IMR-90 (cell line): Measurements from ENCODE around the gene MLF2. TPM values are rescaled to one million over a fixed set of nuclear protein-coding genes. Genes with fewer than 3 reads are reported as not detected.

Experiments
- microRNA-seq, 2 experiments: library from miRNA; stranded (forward) in 1 of 2; unstranded in 1 of 2; fragments of 10-50 nt in 1 of 2; fragments of <30 nt in 1 of 2; gene quantifications in 1 of 2; microRNA quantifications in 1 of 2; one replicate each; pipeline versions ENCODE3 to v1.1.0; 2013 to 2020; ENCODE audit not compliant: insufficient read depth in 1 of 2, insufficient read length in 1 of 2, unreplicated experiment in 1 of 2
- polyA plus RNA-seq, 3 experiments: library from polyadenylated mRNA; depleted of rRNA; stranded (reverse); fragments of >200 nt; gene quantifications; 2 replicates each; pipeline ENCODE4 v1.2.3, GENCODE V29; 2012; ENCODE audit warnings: low replicate concordance in 1 of 3
- small RNA-seq, 5 experiments: library from RNA; depleted of rRNA; stranded (forward); fragments of <200 nt; gene quantifications; one replicate each; pipeline ENCODE3, GENCODE V24; 2012
- total RNA-seq: library from RNA; depleted of rRNA; stranded (reverse); fragments of >200 nt; gene quantifications from 2 replicates; pipeline ENCODE4 v1.2.3, GENCODE V29; 2012; rRNA removed

The MLF2 gene
- total and polyA plus RNA-seq, 2 of the 4 experiments (the other 2 are of a cell fraction): 236 to 403 TPM

Small RNAs within 50 kb of the gene (microRNA-seq; reads per million reads assigned to microRNA genes)
- gene RNU6-781P (ENCODE audit: insufficient read depth, insufficient read length): not detected

Small RNAs within 50 kb of the gene (small RNA-seq; reads per million reads assigned to genes)
- gene RNU6-781P: 0 reads per million in 5 experiments

Other genes starting within 250 kb of the MLF2 start
- gene GAPDH, start 218.6 kb downstream of the MLF2 start, total RNA-seq: 11,536 and 12,939 TPM in 2 replicates
- gene GAPDH, start 218.6 kb downstream of the MLF2 start, polyA plus RNA-seq (2012; rRNA removed): 21,893 and 22,387 TPM in 2 replicates
- gene IFFO1, start 197.1 kb downstream of the MLF2 start, total RNA-seq: 5.6 and 5.8 TPM in 2 replicates
- 35.1 and 37.8 TPM in 2 replicates for gene IFFO1, start 197.1 kb downstream of the MLF2 start, polyA plus RNA-seq (2012; rRNA removed)
- gene NOP2, start 184.8 kb downstream of the MLF2 start, total RNA-seq: 32.5 and 35.8 TPM in 2 replicates
- 49.9 and 51.7 TPM in 2 replicates for gene NOP2, start 184.8 kb downstream of the MLF2 start, polyA plus RNA-seq (2012; rRNA removed)
- 262 and 279 TPM in 2 replicates for gene CHD4, start 145.8 kb downstream of the MLF2 start, total RNA-seq
- gene CHD4, start 145.8 kb downstream of the MLF2 start, polyA plus RNA-seq (2012; rRNA removed): 99.8 and 116 TPM in 2 replicates
- gene LPAR5, start 117.2 kb downstream of the MLF2 start, total RNA-seq: not detected in 2 replicates
- gene LPAR5, start 117.2 kb downstream of the MLF2 start, polyA plus RNA-seq (2012; rRNA removed): not detected in 2 replicates
- not detected in 2 replicates for gene ACRBP, start 105.7 kb downstream of the MLF2 start, total RNA-seq
- 0.27 and 0.38 TPM in 2 replicates for gene ACRBP, start 105.7 kb downstream of the MLF2 start, polyA plus RNA-seq (2012; rRNA removed)
- 22.0 and 25.3 TPM in 2 replicates for gene ING4, start 90.0 kb downstream of the MLF2 start, total RNA-seq
- 31.1 and 47.5 TPM in 2 replicates for gene ING4, start 90.0 kb downstream of the MLF2 start, polyA plus RNA-seq (2012; rRNA removed)
- 16.3 and 17.5 TPM in 2 replicates for gene ZNF384, start 63.8 kb downstream of the MLF2 start, total RNA-seq
- gene ZNF384, start 63.8 kb downstream of the MLF2 start, polyA plus RNA-seq (2012; rRNA removed): 53.7 and 55.6 TPM in 2 replicates
- under 0.01 and 0.18 TPM in 2 replicates for gene PIANP, start 52.3 kb downstream of the MLF2 start, total RNA-seq
- 5.4 and 6.8 TPM in 2 replicates for gene PIANP, start 52.3 kb downstream of the MLF2 start, polyA plus RNA-seq (2012; rRNA removed)
- 51.4 and 58.8 TPM in 2 replicates for gene COPS7A, start 29.1 kb downstream of the MLF2 start, total RNA-seq
- 135 and 138 TPM in 2 replicates for gene COPS7A, start 29.1 kb downstream of the MLF2 start, polyA plus RNA-seq (2012; rRNA removed)
- gene PTMS, start 13.2 kb upstream of the MLF2 start, total RNA-seq: 11.4 and 17.2 TPM in 2 replicates
- gene PTMS, start 13.2 kb upstream of the MLF2 start, polyA plus RNA-seq (2012; rRNA removed): 275 and 288 TPM in 2 replicates
- gene LAG3, start 19.4 kb upstream of the MLF2 start, total RNA-seq: not detected in 2 replicates
- gene LAG3, start 19.4 kb upstream of the MLF2 start, polyA plus RNA-seq (2012; rRNA removed): 0.41 and 0.66 TPM in 2 replicates
- gene CD4, start 36.4 kb upstream of the MLF2 start, total RNA-seq: 4.2 and 5.7 TPM in 2 replicates
- gene CD4, start 36.4 kb upstream of the MLF2 start, polyA plus RNA-seq (2012; rRNA removed): 15.0 and 15.7 TPM in 2 replicates
- 1.7 and 2.9 TPM in 2 replicates for gene GPR162, start 68.7 kb upstream of the MLF2 start, total RNA-seq
- 6.0 and 7.8 TPM in 2 replicates for gene GPR162, start 68.7 kb upstream of the MLF2 start, polyA plus RNA-seq (2012; rRNA removed)
- gene P3H3, start 75.3 kb upstream of the MLF2 start, total RNA-seq: 25.8 and 27.8 TPM in 2 replicates
- gene P3H3, start 75.3 kb upstream of the MLF2 start, polyA plus RNA-seq (2012; rRNA removed): 83.9 and 90.5 TPM in 2 replicates
- 0.56 and 0.72 TPM in 2 replicates for gene GNB3, start 87.8 kb upstream of the MLF2 start, total RNA-seq
- 20.5 and 20.7 TPM in 2 replicates for gene GNB3, start 87.8 kb upstream of the MLF2 start, polyA plus RNA-seq (2012; rRNA removed)
- 23.5 and 30.3 TPM in 2 replicates for gene CDCA3, start 98.1 kb upstream of the MLF2 start, total RNA-seq
- 61.0 and 67.5 TPM in 2 replicates for gene CDCA3, start 98.1 kb upstream of the MLF2 start, polyA plus RNA-seq (2012; rRNA removed)
- gene USP5, start 99.0 kb upstream of the MLF2 start, total RNA-seq: 119 and 125 TPM in 2 replicates
- 67.7 and 69.7 TPM in 2 replicates for gene USP5, start 99.0 kb upstream of the MLF2 start, polyA plus RNA-seq (2012; rRNA removed)
- 1,842 and 2,176 TPM in 2 replicates for gene TPI1, start 114.4 kb upstream of the MLF2 start, total RNA-seq
- 1,995 and 2,214 TPM in 2 replicates for gene TPI1, start 114.4 kb upstream of the MLF2 start, polyA plus RNA-seq (2012; rRNA removed)
- 1.1 and 1.3 TPM in 2 replicates for gene SPSB2, start 120.2 kb upstream of the MLF2 start, total RNA-seq
- 4.1 and 4.3 TPM in 2 replicates for gene SPSB2, start 120.2 kb upstream of the MLF2 start, polyA plus RNA-seq (2012; rRNA removed)
- gene LRRC23, start 151.7 kb upstream of the MLF2 start, total RNA-seq: 8.9 and 11.1 TPM in 2 replicates
- 9.2 and 11.4 TPM in 2 replicates for gene LRRC23, start 151.7 kb upstream of the MLF2 start, polyA plus RNA-seq (2012; rRNA removed)
- gene ENO2, start 161.4 kb upstream of the MLF2 start, total RNA-seq: 20.8 and 28.3 TPM in 2 replicates
- gene ENO2, start 161.4 kb upstream of the MLF2 start, polyA plus RNA-seq (2012; rRNA removed): 81.5 and 92.8 TPM in 2 replicates
- gene ATN1, start 174.8 kb upstream of the MLF2 start, total RNA-seq: 2.5 and 3.4 TPM in 2 replicates
- gene ATN1, start 174.8 kb upstream of the MLF2 start, polyA plus RNA-seq (2012; rRNA removed): 58.7 and 59.8 TPM in 2 replicates
- gene RNU7-1, start 190.7 kb upstream of the MLF2 start, total RNA-seq: not detected in 2 replicates
- gene RNU7-1, start 190.7 kb upstream of the MLF2 start, polyA plus RNA-seq (2012; rRNA removed): not detected in 2 replicates
- 197 and 238 TPM in 2 replicates for gene C12orf57, start 190.9 kb upstream of the MLF2 start, total RNA-seq
- gene C12orf57, start 190.9 kb upstream of the MLF2 start, polyA plus RNA-seq (2012; rRNA removed): 530 and 703 TPM in 2 replicates
- under 0.01 TPM in 1 of 2 replicates, not detected in the other for gene PTPN6, start 198.2 kb upstream of the MLF2 start, total RNA-seq
- gene PTPN6, start 198.2 kb upstream of the MLF2 start, polyA plus RNA-seq (2012; rRNA removed): 0.14 TPM in 1 of 2 replicates, not detected in the other
- 219 and 240 TPM in 2 replicates for gene PHB2, start 217.5 kb upstream of the MLF2 start, total RNA-seq
- gene PHB2, start 217.5 kb upstream of the MLF2 start, polyA plus RNA-seq (2012; rRNA removed): 286 and 298 TPM in 2 replicates
- gene EMG1, start 217.8 kb upstream of the MLF2 start, total RNA-seq: 43.6 and 66.1 TPM in 2 replicates
- 37.5 and 43.1 TPM in 2 replicates for gene EMG1, start 217.8 kb upstream of the MLF2 start, polyA plus RNA-seq (2012; rRNA removed)